Lung (tissue), 12 donors: Measurements from ENCODE around the gene FKBP5. TPM values are rescaled to one million over a fixed set of nuclear protein-coding genes. Genes with fewer than 3 reads are reported as not detected.
A peak's percentile ranks its signal among the peaks of the same experiment; 100 is the strongest.
"Not testable (repeated sequence)": the region's sequence is repeated elsewhere in the genome, so short reads cannot be mapped to it uniquely, and the experiment has no call there.

Experiments used
- ATAC-seq: fragments of 200-7000 bp; cut with Tn5 transposase; one replicate; pipeline ENCODE4 v1.9.1; 2020; ENCODE audit warnings: moderate number of reproducible peaks; ENCODE audit not compliant: insufficient read depth, low FRiP score
- DNase-seq, 3 donors: peaks; one replicate each; pipeline ENCODE4 v3.0.0-alpha.2; 2013 to 2017
- H3K27ac ChIP-seq, 2 donors: one replicate each; pipeline ENCODE4 v1.5.1; 2013; ENCODE audit warnings: mild to moderate bottlenecking in 2 of 2, moderate library complexity in 2 of 2, control low read depth in 1 of 2, inconsistent platforms in 1 of 2, low read depth in 1 of 2, low read length in 1 of 2
- H3K27me3 ChIP-seq, 3 donors: one replicate each; pipeline ENCODE4 v1.5.1; 2013; ENCODE audit warnings: low read length in 2 of 3; ENCODE audit not compliant: control insufficient read depth in 3 of 3, insufficient read depth in 3 of 3
- H3K36me3 ChIP-seq, 4 donors: one replicate each; pipeline ENCODE4 v1.5.1; 2013; ENCODE audit warnings: low read length in 4 of 4, mild to moderate bottlenecking in 1 of 4, moderate library complexity in 1 of 4; ENCODE audit not compliant: control insufficient read depth in 4 of 4, insufficient read depth in 4 of 4
- H3K4me1 ChIP-seq, 5 donors: one replicate each; pipeline ENCODE4 v1.5.1; 2013; ENCODE audit warnings: low read length in 5 of 5, mild to moderate bottlenecking in 2 of 5, moderate library complexity in 1 of 5; ENCODE audit not compliant: control insufficient read depth in 5 of 5, insufficient read depth in 5 of 5
- H3K4me3 ChIP-seq: one replicate; pipeline ENCODE4 v1.5.1; 2013; ENCODE audit warnings: mild to moderate bottlenecking, control low read depth, moderate library complexity
- H3K9ac ChIP-seq, 2 donors: one replicate each; pipeline ENCODE4 v1.5.1; 2013; ENCODE audit warnings: low read length in 2 of 2, control low read depth in 1 of 2; ENCODE audit not compliant: insufficient read depth in 1 of 2
- H3K9me3 ChIP-seq, 4 donors: one replicate each; pipeline ENCODE4 v1.5.1; 2013; ENCODE audit warnings: low read length in 3 of 4, mild to moderate bottlenecking in 1 of 4, moderate library complexity in 1 of 4; ENCODE audit not compliant: control insufficient read depth in 4 of 4, insufficient read depth in 3 of 4
- WGBS, 2 donors: extraction: QIAGEN DNeasy Blood & Tissue Kit; methylation state at CpG; one replicate each; pipeline ENCODE4 v1.1.7; 2013; 5-methylcytosine and 5-hydroxymethylcytosine counted together
- polyA plus RNA-seq, 2 donors: library from polyadenylated mRNA; stranded (reverse); fragments of 200-250 nt; gene quantifications; one replicate each; pipeline ENCODE4 v1.2.1, GENCODE V29; 2013
- total RNA-seq, 2 donors: library from RNA; depleted of rRNA in 1 of 2; stranded (reverse); fragments of >200 nt in 1 of 2; gene quantifications; one replicate each; pipeline ENCODE4 v1.2.1, GENCODE V29; 2014 to 2021
- TF ChIP-seq, protein P1 (sequence below): IDR thresholded peaks from 2 replicates; pipeline ENCODE4 v1.5.1; 2012; ENCODE audit warnings: mild to moderate bottlenecking; ENCODE audit errors: control extremely low read depth, extremely low read depth
- donor health status: control.
- donor health status: control.
- donor health status: Bipolar disorder and iron deficiency.
- donor health status: healthy.
- donor health status: DM: yes; HTN: yes; CAD: no.

The FKBP5 gene
- total and polyA plus RNA-seq, 4 donors = 25.9 to 245 (median 106) TPM

DNA sequence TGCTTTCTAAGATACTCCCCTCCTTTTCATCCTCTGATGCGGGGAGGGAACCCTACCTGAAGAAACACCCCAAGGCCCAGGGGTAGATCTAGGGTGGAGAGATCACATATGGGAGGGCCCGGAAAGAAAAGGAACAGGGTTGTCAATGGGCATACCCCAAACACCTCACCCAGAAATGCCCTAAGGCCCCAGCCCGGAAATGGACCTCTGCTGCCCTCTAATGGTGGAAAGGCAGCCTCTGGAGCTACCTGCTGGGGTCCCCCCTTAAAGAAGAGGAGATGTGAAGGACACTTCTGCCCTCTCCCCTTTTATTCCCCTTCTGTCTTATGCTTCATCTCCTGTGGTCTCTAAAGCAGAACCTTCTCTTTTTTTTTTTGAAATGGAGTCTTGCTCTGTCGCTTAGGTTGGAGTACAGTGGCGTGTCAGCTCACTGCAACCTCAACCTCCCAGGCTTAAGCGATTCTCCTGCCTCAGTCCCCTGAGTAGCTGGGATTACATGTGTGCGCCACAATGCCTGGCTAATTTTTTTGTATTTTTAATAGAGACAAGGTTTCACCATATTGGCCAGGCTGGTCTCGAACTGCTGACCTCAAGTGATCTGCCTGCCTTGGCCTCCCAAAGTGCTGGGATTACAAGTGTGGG lies 47.7 kb upstream of the FKBP5 start:
- no peak overlapping the region for H3K4me3 ChIP-seq
- WGBS, 2 donors = 63 to 64% methylated on average over 8 of the region's 8 CpGs
- no peak overlapping the region for H3K9ac ChIP-seq
- peak; percentile 73 to 79 (median 76) for DNase-seq
- H3K27me3 ChIP-seq = no peaks in the 10 kb centered on the region
- peaks cover 0 to 22% (median 11%) of the 10 kb centered on the region in 5 donors for H3K4me1 ChIP-seq
- no peak overlapping the region for H3K27ac ChIP-seq
- TF ChIP-seq, protein P1, sequence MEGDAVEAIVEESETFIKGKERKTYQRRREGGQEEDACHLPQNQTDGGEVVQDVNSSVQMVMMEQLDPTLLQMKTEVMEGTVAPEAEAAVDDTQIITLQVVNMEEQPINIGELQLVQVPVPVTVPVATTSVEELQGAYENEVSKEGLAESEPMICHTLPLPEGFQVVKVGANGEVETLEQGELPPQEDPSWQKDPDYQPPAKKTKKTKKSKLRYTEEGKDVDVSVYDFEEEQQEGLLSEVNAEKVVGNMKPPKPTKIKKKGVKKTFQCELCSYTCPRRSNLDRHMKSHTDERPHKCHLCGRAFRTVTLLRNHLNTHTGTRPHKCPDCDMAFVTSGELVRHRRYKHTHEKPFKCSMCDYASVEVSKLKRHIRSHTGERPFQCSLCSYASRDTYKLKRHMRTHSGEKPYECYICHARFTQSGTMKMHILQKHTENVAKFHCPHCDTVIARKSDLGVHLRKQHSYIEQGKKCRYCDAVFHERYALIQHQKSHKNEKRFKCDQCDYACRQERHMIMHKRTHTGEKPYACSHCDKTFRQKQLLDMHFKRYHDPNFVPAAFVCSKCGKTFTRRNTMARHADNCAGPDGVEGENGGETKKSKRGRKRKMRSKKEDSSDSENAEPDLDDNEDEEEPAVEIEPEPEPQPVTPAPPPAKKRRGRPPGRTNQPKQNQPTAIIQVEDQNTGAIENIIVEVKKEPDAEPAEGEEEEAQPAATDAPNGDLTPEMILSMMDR = peak; percentile 67
- no peaks in the 10 kb centered on the region for H3K9me3 ChIP-seq
- H3K36me3 ChIP-seq = no peaks in the 10 kb centered on the region
- ATAC-seq = peak; percentile 36

DNA sequence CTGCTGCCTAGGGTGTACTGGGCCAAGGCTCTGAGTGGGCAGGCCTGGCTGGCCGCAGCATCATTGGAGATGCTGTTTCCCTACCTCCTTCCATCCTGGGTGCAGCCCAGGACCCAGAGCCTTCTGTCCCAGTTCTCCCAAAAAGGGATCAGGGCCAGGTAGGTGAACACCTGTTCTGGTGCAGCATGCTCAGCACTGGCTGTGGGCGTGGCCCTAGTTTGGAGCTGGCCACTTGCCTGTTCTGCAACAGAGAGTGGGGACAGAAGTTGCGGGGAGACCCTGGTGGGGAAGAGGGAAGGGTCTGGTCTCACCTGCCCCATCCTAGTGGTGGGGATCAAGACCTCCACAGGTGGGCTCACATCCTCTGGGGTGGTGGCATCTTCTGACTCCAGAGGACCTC lies 46.7 kb upstream of the FKBP5 start:
- Histone ChIP-seq H3K9ac (no peak overlapping the region), H3K9me3 (no peaks in the 10 kb centered on the region), H3K27me3 (no peaks in the 10 kb centered on the region), H3K36me3 (no peaks in the 10 kb centered on the region), H3K27ac (no peak overlapping the region), H3K4me1 (peaks cover 3 to 23% (median 11%) of the 10 kb centered on the region in 5 donors), H3K4me3 (no peak overlapping the region)
- WGBS, 2 donors = 94 to 100% methylated on average over 3 of the region's 3 CpGs
- no peak for DNase-seq
- TF ChIP-seq, protein P1 = no peak
- ATAC-seq = no peak

DNA sequence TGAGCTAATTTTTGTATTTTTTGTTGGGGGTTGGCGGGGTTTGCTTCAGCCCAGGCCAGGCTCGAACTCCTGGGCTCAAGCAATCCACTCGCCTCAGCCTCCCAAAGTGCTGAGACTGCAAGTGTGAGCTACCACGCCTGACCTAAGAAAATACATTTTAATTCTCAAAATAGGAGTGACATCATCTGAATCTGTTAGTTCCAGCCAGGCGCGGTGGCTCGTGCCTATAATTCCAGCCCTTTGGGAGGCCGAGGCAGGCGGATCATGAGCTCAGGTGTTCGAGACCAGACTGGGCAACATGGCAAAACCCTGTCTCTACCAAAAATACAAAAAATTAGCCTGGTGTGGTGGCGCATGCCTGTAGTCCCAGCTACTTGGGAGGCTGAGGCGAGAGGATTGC lies 45.6 kb upstream of the FKBP5 start:
- H3K27ac ChIP-seq, DNase-seq, H3K27me3 ChIP-seq, H3K4me3 ChIP-seq, H3K36me3 ChIP-seq, H3K9me3 ChIP-seq, H3K9ac ChIP-seq, ATAC-seq: not testable (repeated sequence)
- H3K4me1 ChIP-seq = peaks cover 3 to 27% (median 15%) of the 10 kb centered on the region in 5 donors
- WGBS, 2 donors = 98% methylated on average over 12 of the region's 12 CpGs

DNA sequence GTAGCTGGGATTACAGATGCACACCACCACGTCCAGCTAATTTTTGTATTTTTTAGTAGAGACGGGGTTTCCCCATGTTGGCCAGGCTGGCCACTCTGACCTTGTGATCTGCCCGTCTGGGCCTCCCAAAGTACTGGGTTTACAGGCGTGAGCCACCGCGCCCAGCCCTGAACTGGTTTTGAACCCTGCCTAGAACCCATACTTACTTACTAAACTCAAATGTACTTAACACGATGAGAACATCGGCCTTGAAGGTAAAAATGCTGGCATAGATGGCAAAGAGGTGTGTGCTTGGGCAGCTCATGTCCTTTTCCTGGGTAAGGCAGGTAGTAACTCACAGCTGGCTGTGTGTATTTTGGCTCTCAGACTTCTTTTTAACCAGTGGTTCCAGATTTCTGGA lies 44.9 kb upstream of the FKBP5 start:
- H3K36me3 ChIP-seq = no peaks in the 10 kb centered on the region
- no peak overlapping the region for H3K9ac ChIP-seq
- TF ChIP-seq, protein P1 = no peak
- no peaks in the 10 kb centered on the region for H3K27me3 ChIP-seq
- H3K4me1 ChIP-seq = peaks cover 3 to 34% (median 19%) of the 10 kb centered on the region in 5 donors
- DNase-seq = no peak
- 83 to 93% methylated on average over 8 of the region's 8 CpGs for WGBS, 2 donors
- no peak overlapping the region for H3K27ac ChIP-seq
- no peak overlapping the region for H3K4me3 ChIP-seq
- no peak for ATAC-seq
- H3K9me3 ChIP-seq = no peaks in the 10 kb centered on the region
